GM12874 (cell line): ENCODE measurements around the gene MINK1.

Experiments used
- CTCF ChIP-seq: IDR thresholded peaks from 2 replicates; pipeline ENCODE4 v1.5.1; 2011; ENCODE audit warnings: low read depth, mild to moderate bottlenecking, control low read depth, low read length, moderate library complexity; ENCODE audit not compliant: insufficient read depth

The MINK1 gene

GRCh38 chr17:4833178-4833940, at the start of gene MINK1:
TSS of gene MINK1 (plus strand) at chr17:4833340. CDS start at chr17:4833584, 244 bp downstream.
- TF ChIP-seq CTCF, result no peak

GRCh38 chr17:4785311-4786105, 47.6 kb upstream of the MINK1 start:
- TF ChIP-seq CTCF, result no peak

GRCh38 chr17:4786106-4786511, 47.0 kb upstream of the MINK1 start, which contains the start of gene VMO1:
TSS of gene VMO1 (minus strand) at chr17:4786364. CDS start at chr17:4786352, 12 bp downstream.
- TF ChIP-seq CTCF, result no peak

- TF ChIP-seq CTCF, result no peak
Measured at GRCh38 chr17:4786516-4786915, 46.6 kb upstream of the MINK1 start.

- TF ChIP-seq CTCF, result no peak
Measured at GRCh38 chr17:4788159-4788806, 44.9 kb upstream of the MINK1 start.

GRCh38 chr17:4788807-4789700, 44.1 kb upstream of the MINK1 start, which contains the start of gene GLTPD2:
TSS of gene GLTPD2 (plus strand) at chr17:4788964. CDS start at chr17:4789012, 48 bp downstream.
- TF ChIP-seq CTCF, result no peak
